ENCODE results near the gene GRID2IP.

Gene GRID2IP

GRCh38 chr7:6520163-6520981 lies 30.9 kb downstream of the GRID2IP start:
- DNase-seq (ENCODE audit: low read depth): no peak

GRCh38 chr7:6516387-6516983 lies 34.8 kb downstream of the GRID2IP start:
- peak; percentile 21 for DNase-seq (ENCODE audit: low read depth)

- DNase-seq (ENCODE audit: low read depth): no peak
Observed at GRCh38 chr7:6513541-6513940, 37.7 kb downstream of the GRID2IP start.

GRCh38 chr7:6512892-6513291 lies 38.4 kb downstream of the GRID2IP start:
- DNase-seq (ENCODE audit: low read depth): no peak

GRCh38 chr7:6510476-6511133 lies 40.7 kb downstream of the GRID2IP start:
- DNase-seq (ENCODE audit: low read depth): no peak

GRCh38 chr7:6508950-6509349 lies 42.3 kb downstream of the GRID2IP start:
- DNase-seq (ENCODE audit: low read depth): no peak

DNA sequence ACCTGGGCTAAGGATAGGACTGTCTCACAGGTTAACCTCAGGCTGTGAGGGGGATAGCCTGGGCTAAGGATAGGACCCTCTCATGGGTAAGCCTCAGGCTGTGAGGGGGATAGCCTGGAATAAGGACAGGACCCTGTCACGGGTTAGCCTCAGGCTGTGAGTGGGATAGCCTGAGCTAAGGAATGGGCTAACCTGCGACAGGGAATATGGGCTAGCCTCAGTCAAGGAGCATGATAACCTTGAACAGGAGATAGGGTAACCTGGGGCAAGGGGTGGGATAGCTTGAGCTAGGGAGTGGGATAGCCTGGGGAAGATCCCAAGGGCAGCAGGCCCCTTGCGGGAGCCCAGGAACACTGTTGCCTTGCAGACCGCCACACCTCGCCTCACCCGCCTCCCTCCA lies 42.7 kb downstream of the GRID2IP start:
- no peak for DNase-seq (ENCODE audit: low read depth)

- DNase-seq (ENCODE audit: low read depth): no peak
Observed at GRCh38 chr7:6507906-6508305, 43.4 kb downstream of the GRID2IP start.

DNA sequence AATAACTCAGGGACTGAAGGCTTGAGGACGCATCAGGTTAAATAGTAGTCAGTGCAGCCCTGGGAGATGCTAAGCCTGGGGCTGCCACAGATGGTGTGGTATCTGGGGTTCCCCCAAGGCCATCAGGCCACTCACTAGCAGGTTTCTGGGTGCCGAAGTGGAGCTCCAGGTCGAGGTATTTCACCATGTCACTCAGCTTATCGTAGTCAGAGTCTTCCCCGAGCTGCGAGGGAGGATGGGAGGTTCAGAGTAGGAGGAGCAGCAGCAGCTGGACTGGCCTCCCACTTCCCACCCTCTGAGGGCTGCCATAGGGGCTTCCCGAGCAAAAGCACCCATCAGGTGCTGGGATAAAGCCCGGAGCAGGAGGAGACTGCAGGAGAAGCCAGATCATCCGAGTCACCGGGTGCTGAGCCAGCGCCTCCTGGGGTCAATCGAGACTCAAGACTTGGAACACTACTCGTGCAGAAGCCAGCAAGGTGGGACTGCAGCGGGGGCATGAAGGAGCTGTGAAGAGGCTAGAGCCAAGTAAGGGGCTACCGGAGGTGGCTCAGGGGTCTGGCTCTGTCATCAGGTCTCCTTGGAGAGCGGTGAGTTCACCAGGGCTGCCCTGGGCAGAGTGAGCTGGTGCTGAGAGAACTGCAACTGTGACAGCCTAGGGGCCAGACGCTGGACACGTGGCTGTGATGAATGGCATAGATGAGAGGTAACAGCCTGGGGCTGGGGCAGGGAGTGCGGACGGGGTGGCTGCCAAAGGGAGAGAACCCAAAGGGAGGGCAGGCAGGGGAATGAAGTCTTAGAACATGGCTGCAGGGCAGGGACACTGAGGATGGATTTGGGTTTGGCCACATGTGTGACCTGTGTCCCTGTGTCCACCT lies 45.3 kb downstream of the GRID2IP start:
- no peak for DNase-seq (ENCODE audit: low read depth)

DNA sequence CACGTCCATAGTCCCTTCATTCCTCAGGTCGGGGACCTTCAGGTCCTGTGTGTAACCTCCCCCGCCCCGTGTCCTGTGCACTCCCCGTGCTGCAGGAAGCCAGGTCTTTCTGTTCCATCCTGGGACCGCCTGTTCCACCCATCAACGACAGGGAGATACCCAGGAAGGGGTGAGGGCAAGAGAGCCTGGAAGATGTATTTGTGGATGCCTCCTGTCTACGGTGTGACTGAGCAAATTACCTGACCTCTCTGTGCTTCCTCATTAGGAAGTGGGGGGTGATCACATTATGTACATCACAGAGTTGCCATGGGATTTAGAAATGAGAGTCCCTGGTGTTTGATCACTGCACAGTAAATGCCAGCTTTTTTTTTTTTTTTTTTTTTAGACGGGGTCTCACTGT lies 46.3 kb downstream of the GRID2IP start:
- no peak for DNase-seq (ENCODE audit: low read depth)

DNA sequence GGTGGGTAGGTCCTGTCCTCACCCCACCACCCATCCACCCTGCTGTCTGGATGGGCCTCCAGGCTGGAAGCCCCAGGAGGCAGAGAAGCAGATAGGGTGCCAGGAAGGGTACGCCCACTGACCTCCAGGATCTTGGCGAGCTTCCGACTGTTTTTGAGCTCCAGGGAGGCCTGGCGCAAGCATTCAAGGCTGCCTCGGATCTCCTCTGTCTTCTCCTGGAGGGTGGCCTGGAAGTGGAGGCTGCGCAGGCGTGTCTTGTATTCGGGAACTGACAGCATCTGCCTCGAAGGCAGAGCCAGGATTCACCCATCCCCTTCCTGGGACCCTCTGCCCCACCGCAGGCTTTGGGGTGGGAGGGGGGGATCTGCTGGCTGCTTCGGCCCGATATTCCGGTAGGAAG lies 48.4 kb downstream of the GRID2IP start:
- DNase-seq (ENCODE audit: low read depth): no peak

DNA sequence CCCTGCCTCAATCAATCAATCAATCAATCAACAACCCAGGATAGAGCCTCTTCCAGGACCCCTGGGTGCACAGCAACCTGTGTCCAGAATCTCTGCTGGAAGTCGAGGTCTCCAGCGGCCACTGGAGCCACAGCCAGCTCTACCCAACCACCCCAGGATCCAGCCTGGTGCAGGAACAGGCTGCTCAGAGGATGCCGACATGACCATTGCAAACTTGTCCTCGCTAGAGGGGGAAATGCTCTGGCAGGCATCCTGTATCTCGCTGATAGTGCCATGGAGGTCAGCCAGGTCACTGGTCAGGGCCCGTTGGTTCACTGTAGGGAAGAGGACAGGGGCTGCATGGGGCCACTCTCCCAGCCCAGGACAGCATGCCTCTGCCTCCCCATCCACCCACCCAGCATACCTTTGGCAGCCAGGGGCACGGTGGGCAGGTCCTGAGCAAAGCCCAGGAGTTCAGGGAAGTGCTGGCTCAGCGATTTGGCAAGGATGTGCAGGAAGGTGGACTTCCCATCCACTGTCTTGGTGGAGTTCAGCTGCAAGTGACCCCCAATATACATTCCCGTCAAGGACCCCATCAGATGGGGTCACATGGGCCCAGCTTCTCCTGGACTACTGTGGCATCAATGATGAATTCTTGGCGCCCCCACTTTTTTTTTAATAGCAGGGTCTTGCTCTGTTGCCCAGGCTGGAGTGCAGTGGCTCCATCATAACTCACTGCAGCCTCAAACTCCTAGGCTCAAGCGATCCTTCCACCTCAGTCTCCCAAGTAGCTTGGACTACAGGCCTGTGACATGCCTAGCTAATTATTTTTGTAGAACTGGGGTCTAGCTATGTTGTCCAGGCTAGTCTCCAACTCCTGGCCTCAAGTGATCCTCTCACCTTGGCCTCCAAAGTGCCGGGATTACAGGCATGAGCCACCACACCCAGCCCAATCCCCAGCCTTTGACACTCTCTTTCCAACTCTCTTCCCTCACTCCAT lies 49.4 kb downstream of the GRID2IP start:
- no peak for DNase-seq (ENCODE audit: low read depth)

DNA sequence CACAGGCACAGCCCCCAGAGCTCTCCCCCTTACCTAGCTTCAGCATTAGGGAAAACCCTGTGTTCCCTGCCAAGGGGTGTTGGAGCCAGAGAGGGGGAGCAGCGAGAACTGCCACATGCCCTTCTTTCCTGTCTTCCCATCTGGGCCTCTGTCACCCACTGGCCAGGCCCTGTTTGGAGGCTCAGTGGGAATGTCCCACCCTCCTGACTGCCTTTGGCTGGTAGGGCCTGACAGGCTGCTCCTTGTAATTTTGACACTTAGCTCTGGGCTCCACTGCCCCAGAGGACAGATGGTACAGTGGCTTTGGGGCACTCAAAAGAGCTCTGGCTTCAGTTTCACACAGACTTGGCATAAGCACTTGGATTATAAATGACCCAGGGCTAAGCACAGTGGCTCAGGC lies 50.6 kb downstream of the GRID2IP start:
- DNase-seq (ENCODE audit: low read depth): no peak

DNA sequence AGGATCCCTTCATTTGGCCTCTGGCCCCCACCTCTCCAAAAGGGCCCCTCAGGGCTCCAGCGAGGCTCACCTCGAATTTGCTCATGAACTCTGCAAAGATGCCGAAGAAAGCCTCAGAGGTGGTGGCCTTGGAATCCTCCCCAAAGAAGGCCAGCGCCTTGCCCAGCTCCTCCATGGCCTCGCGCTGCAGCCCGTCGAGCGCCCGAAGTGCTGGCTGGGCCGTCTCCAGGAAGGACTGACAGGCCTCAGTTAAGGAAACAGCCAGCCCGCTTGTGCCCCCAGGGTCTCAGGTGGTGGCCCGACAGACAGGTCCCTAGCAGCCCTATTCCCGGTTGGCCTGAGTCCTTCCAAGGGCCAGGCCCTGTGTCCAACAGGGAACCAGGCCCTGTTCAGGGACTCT lies 53.3 kb downstream of the GRID2IP start:
- DNase-seq (ENCODE audit: low read depth): no peak

DNA sequence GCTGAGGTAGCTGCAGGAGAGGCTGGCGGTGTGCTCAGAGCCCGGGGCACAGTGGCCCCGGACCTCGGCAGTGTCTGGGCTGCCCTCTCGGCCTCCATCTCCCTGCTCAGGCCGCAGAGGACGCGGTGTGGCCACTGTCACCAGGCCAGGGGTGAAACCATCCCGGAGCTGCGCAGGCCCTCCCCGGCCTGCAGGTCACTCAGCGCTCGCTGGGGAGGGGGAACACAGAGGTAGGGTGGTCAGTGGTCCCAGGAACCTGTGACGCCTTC lies 53.7 kb downstream of the GRID2IP start:
- no peak for DNase-seq (ENCODE audit: low read depth)

- no peak for DNase-seq (ENCODE audit: low read depth)
Observed at GRCh38 chr7:6496842-6497636, 54.2 kb downstream of the GRID2IP start.

GRCh38 chr7:6495597-6496262 lies 55.5 kb downstream of the GRID2IP start:
- DNase-seq (ENCODE audit: low read depth): no peak

DNA sequence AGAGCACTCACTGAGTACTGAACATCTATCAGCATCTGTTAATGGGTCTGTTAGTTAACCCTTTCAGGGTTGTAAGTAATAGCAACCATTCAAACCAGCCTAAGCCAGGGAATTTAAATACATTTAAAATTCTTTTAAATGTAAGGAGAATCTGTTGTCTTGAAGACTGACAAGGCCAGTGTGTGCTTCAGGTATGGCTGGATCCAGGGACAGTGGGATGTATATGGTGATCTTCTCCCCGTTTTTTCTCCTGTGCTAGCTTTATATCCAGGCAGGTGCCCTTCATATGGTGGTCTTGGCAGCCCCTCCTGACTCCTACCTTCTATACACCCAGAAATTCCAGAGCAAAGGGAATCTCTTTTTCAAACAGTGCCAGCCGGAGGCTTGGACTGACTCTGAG lies 56.9 kb downstream of the GRID2IP start:
- DNase-seq (ENCODE audit: low read depth): no peak

DNA sequence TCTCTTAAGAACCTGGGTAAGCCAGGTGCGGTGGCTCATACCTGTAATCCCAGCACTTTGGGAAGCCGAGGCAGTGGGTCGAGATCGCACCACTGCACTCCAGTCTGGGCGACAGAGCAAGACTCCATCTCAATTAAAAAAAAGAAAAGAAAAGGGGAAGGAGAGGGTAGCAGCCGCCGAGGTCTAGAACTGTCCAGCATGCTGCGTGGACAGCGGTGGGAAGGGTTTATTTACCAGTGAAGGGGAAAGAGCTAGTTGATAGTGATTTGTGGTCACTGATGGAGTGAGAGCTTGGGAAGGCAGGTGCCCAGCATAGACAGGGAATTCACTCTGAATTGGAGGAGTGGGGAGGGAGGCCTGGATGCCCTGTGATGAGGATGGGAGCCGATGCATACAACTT lies 60.1 kb downstream of the GRID2IP start:
- DNase-seq (ENCODE audit: low read depth): no peak

DNA sequence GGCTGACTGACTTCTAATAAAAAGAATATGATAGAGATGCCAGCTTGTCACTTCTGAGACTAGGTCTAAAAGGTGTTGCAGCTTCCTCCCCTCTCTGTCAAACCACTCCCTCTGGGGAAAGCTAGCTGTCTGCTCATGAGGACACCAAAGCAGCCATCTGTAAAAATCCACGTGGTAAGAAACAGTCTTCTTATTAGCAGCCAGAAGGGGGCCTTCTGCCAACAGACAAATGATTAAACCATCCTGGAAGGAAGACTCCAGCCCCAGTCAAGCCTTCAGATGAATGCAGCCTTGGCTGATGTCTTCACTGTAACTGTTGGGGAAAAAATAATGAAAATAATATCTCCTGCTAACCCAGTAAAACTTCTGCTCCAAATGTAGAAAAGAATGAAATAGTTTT lies 61.6 kb downstream of the GRID2IP start:
- no peak for DNase-seq (ENCODE audit: low read depth)
